ENCODE measurements around the gene TMEM218.

DNA sequence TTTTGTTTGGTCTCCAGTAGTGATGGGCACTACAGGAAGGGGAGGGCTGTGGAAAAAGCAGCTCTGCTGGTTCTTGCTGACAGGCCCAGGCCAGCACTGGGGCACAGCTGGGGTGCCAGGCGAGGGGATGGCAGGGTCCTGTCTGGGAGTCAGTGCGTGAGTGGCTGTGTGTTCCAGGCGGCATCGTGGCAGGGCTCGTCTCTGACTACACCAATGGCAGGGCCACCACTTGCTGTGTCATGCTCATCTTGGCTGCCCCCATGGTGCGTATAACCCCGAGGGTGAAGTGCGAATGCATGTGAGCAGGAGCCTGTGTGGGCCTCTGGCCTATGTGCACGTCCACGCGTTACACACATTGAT, 27.4 kb downstream of the TMEM218 start:
- TF ChIP-seq CTCF (IDR thresholded peaks at IDR 0.05) (no peak), EZH2 (IDR thresholded peaks at IDR 0.05; ENCODE audit: borderline replicate concordance, insufficient read depth, low read depth, low read length, poor library complexity, severe bottlenecking) (no peak)

All from B cell (primary cell).